Subcutaneous abdominal adipose tissue (tissue), 5 donors: ENCODE measurements around the gene TMCC2.
"Not testable (repeated sequence)": the region's sequence is repeated elsewhere in the genome, so short reads cannot be mapped to it uniquely, and the experiment has no call there.

Experiments
- H3K27ac ChIP-seq: one replicate; pipeline ENCODE4 v1.7.0; 2013; ENCODE audit warnings: low read depth, mild to moderate bottlenecking, inconsistent platforms, low read length, moderate library complexity
- H3K27me3 ChIP-seq, 5 donors: one replicate each; pipeline ENCODE4 v1.7.0; 2013; ENCODE audit warnings: low read length in 5 of 5, inconsistent platforms in 1 of 5; ENCODE audit not compliant: control insufficient read depth in 5 of 5, insufficient read depth in 4 of 5
- H3K36me3 ChIP-seq, 5 donors: one replicate each; pipeline ENCODE4 v1.7.0; 2013; ENCODE audit warnings: low read length in 5 of 5; ENCODE audit not compliant: control insufficient read depth in 5 of 5, insufficient read depth in 5 of 5
- H3K4me1 ChIP-seq, 5 donors: one replicate each; pipeline ENCODE4 v1.7.0; 2013; ENCODE audit warnings: low read length in 5 of 5, mild to moderate bottlenecking in 3 of 5, moderate library complexity in 1 of 5; ENCODE audit not compliant: control insufficient read depth in 5 of 5, insufficient read depth in 5 of 5
- H3K4me3 ChIP-seq, 5 donors: one replicate each; pipeline ENCODE4 v1.7.0; 2013; ENCODE audit warnings: low read length in 5 of 5, low read depth in 1 of 5
- H3K9ac ChIP-seq, 5 donors: one replicate each; pipeline ENCODE4 v1.7.0; 2013; ENCODE audit warnings: low read length in 5 of 5, mild to moderate bottlenecking in 4 of 5, moderate library complexity in 3 of 5
- H3K9me3 ChIP-seq, 5 donors: one replicate each; pipeline ENCODE4 v1.7.0; 2013; ENCODE audit warnings: low read length in 5 of 5; ENCODE audit not compliant: control insufficient read depth in 5 of 5
- donor health status: healthy.
- donor health status: healthy.
- donor health status: healthy.
- donor health status: healthy.
- donor health status: healthy.

Gene TMCC2, protein sequence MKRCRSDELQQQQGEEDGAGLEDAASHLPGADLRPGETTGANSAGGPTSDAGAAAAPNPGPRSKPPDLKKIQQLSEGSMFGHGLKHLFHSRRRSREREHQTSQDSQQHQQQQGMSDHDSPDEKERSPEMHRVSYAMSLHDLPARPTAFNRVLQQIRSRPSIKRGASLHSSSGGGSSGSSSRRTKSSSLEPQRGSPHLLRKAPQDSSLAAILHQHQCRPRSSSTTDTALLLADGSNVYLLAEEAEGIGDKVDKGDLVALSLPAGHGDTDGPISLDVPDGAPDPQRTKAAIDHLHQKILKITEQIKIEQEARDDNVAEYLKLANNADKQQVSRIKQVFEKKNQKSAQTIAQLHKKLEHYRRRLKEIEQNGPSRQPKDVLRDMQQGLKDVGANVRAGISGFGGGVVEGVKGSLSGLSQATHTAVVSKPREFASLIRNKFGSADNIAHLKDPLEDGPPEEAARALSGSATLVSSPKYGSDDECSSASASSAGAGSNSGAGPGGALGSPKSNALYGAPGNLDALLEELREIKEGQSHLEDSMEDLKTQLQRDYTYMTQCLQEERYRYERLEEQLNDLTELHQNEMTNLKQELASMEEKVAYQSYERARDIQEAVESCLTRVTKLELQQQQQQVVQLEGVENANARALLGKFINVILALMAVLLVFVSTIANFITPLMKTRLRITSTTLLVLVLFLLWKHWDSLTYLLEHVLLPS

DNA sequence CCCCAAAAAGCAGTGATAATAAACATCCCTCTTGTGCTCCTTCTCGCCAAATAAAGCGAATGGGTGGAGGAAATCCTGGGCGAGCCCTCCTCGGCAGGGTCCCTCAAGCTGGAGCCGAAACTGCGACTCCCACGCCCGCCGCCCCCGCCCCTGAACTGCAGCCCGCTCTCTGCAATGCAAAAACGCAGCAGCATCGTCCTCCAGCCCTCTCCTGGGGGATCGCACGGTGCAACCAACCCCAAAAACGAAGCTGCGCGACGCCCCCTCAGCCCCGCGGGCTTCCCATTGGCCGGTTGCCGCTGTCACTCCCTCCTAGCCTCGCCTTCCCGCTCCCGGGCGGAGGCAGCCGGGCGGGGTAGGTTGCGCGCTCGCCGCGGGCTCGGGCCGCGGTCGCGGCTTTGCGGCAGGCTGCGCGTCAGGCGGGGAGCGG lies at the start of gene TMCC2:
TMCC2 (plus strand) TSS at position 363 of the 430 bp plus-strand sequence. CDS start 619 bp downstream, outside the sequence.
- Histone ChIP-seq H3K9ac (peak within 1 kb of the TSS in 3 of 5 donors; percentile 53 to 63 (median 63)), H3K36me3 (no peaks in the 10 kb centered on the region), H3K27me3 (peaks cover 0 to 6% (median 4%) of the 10 kb centered on the region in 5 donors), H3K4me1 (peaks cover 2 to 35% (median 26%) of the 10 kb centered on the region in 5 donors), H3K4me3 (peak within 1 kb of the TSS; percentile 75 to 79 (median 77)), H3K27ac (no peak within 1 kb of the TSS), H3K9me3 (no peaks in the 10 kb centered on the region)

DNA sequence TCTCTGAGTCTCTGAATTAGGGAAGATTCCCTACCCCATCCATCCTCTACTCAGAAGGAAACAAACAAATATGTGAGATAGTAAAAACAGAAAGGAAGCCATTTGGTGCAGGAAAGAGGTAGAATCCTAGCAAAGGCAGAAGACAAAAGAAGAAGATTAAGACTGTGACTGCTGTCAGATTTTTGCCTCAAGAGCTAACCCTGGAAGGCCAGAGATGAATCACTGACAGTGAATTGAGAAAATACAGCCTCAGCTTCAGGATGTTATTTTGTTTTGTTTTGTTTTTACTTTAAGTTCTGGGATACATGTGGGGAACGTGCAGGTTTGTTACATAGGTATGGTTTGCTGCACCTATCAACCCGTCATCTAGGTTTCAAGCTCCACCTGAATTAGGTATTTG lies 47.9 kb upstream of the TMCC2 start:
- no peak overlapping the region for H3K27ac ChIP-seq
- no peak overlapping the region for H3K9ac ChIP-seq
- H3K4me3 ChIP-seq: no peak overlapping the region
- no peaks in the 10 kb centered on the region for H3K27me3 ChIP-seq
- H3K36me3 ChIP-seq: peaks cover 0 to 10% (median 3%) of the 10 kb centered on the region in 5 donors
- H3K4me1 ChIP-seq: peaks cover 4 to 26% (median 24%) of the 10 kb centered on the region in 5 donors
- no peaks in the 10 kb centered on the region for H3K9me3 ChIP-seq

DNA sequence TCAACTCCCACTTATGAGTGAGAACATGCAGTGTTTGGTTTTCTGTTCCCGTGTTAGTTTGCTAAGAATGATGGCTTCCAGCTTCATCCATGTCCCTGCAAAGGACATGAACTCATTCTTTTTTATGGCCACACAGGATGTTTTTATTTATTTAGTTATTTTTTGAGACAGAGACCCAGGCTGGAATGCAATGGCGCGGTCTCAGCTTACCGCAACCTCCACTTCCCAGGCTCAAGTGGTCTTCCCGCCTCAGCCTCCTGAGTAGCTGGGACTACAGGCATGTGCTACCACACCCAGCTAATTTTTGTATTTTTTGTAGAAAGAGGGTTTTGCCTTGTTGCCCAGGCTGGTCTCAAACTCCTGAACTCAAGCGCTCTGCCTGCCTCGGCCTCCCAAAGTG lies 47.4 kb upstream of the TMCC2 start:
- not testable (repeated sequence) for H3K27ac ChIP-seq, H3K36me3 ChIP-seq

DNA sequence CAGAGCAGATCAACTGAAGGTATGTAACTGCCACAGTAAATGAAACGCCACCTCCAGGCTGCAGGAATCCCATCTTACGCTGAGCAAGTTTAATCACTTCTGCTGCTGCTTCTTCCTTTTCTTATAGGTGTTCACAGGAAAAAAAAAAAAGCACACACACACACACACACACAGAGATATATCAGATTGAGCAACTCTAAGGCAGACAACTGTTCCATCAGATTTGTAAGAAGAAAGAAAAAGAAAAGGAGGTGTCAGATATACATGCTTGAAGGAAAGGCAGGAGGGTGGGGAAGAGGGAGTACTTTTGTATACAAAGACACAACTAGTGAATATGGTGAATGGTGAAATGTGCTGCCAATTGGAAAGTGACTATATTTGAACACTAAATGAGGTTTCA lies 44.8 kb upstream of the TMCC2 start:
- Histone ChIP-seq H3K9me3 (no peaks in the 10 kb centered on the region), H3K4me1 (peaks cover 4 to 16% (median 14%) of the 10 kb centered on the region in 5 donors), H3K9ac (peak overlapping the region in 1 of 5 donors; percentile 2), H3K27me3 (no peaks in the 10 kb centered on the region), H3K36me3 (peaks cover 7 to 20% (median 9%) of the 10 kb centered on the region in 5 donors), H3K4me3 (no peak overlapping the region), H3K27ac (peak overlapping the region; percentile 26)

More for the DNA sequence above, 47.4 kb upstream of the TMCC2 start:
- H3K4me1 ChIP-seq: peaks cover 4 to 21% (median 20%) of the 10 kb centered on the region in 5 donors
- H3K9ac ChIP-seq, H3K4me3 ChIP-seq, H3K9me3 ChIP-seq, H3K27me3 ChIP-seq: not testable (repeated sequence)

DNA sequence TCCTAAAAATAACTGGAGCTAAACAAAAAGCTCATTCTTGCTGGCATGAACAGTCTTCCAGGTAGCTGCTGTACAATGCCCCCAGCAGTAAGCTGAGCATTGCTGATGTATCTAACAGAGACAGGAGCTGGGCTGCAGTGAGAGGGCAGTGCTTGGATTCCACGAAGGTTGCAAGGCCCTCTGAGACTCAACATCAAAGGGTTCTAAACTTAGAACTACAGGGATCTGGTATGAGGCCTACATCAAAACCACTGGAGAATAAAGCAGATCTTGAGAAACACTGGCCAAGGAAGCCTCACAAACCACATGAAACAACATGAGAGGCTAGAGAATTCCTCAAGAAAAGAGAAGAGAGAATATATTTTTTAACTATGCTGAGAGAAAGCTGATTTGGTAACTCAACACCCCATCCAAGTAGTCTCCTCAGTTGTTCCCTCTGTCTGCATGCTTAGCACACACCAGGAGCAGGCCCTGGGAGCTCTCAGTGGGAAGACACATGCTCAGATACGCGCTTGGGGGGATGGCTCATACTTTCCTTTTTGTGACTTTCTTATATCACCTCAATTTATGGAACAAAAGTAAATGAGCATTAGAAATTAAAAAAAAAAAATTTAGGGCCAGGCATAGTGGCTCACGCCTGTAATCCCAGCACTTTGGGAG lies 43.9 kb upstream of the TMCC2 start:
- no peaks in the 10 kb centered on the region for H3K27me3 ChIP-seq
- no peaks in the 10 kb centered on the region for H3K9me3 ChIP-seq
- peak overlapping the region in 4 of 5 donors; percentile 4 to 39 (median 18) for H3K9ac ChIP-seq
- no peak overlapping the region for H3K4me3 ChIP-seq
- peaks cover 4 to 16% (median 14%) of the 10 kb centered on the region in 5 donors for H3K4me1 ChIP-seq
- H3K36me3 ChIP-seq: peaks cover 4 to 20% (median 9%) of the 10 kb centered on the region in 5 donors
- H3K27ac ChIP-seq: peak overlapping the region; percentile 26

DNA sequence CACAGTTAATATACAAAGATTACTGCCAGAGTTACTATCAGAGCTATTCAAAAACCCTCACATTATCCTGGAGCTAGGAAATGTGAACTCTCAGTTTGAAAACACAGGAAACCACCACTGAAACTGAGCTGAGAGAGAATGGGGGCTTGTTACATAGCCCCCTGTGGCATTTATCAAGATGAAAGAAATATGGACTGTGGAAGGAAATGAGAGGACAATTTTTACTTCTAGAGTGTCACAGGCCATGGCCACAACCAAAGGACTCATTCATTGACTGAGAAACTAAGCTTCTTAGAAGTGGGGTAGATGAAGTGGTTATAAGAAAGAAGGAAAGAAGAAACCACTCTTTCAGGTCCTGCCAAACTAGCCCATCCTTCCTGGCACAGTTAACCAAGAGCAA lies 41.6 kb upstream of the TMCC2 start:
- H3K9ac ChIP-seq: no peak overlapping the region
- no peak overlapping the region for H3K27ac ChIP-seq
- H3K36me3 ChIP-seq: peaks cover 4 to 17% (median 9%) of the 10 kb centered on the region in 5 donors
- H3K4me1 ChIP-seq: peaks cover 4 to 19% (median 15%) of the 10 kb centered on the region in 5 donors
- H3K27me3 ChIP-seq: no peaks in the 10 kb centered on the region
- H3K4me3 ChIP-seq: no peak overlapping the region
- H3K9me3 ChIP-seq: no peaks in the 10 kb centered on the region

DNA sequence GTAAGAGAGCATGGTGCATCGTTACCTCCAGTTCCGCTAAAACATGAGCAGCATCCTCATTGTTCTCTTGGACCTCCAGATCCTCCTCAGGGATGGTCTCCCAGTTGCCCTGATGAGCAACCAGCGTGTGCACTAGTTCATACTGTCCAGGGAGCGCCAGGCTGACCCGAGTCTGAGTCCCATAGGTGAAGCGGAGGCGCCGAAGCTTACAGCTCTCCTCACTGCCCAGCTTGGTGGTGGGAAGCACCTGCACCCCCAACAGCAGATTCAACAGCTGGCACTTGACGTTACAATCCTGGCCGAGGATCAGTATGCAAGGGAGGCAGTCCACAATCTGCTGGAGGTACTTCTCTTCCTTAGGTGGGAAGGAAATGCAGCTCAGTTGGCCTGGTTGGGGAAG lies 40.3 kb upstream of the TMCC2 start:
- Histone ChIP-seq H3K9ac (no peak overlapping the region), H3K36me3 (peaks cover 4 to 13% (median 9%) of the 10 kb centered on the region in 5 donors), H3K27me3 (no peaks in the 10 kb centered on the region), H3K4me1 (peaks cover 4 to 23% (median 15%) of the 10 kb centered on the region in 5 donors), H3K27ac (no peak overlapping the region), H3K4me3 (no peak overlapping the region), H3K9me3 (no peaks in the 10 kb centered on the region)

DNA sequence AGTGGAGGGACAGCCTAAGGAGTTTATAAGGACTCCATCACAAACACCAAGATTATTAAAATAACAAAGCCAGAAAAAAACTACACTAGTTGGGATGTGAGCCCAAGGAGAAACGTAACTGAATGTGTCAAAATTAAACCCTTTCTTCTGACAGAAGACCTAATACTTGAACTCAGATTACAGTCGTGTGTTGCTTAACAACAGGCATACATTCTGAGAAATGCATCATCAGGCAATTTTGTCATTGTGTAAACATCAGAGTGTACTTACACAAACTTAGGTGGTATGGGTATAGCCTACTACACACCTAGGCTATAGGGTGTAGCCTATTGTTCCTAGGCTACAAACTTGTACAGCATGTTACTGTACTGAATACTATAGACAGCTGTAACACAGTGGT lies 39.6 kb upstream of the TMCC2 start:
- H3K4me1 ChIP-seq: peaks cover 4 to 19% (median 11%) of the 10 kb centered on the region in 5 donors
- H3K27ac ChIP-seq: no peak overlapping the region
- no peaks in the 10 kb centered on the region for H3K27me3 ChIP-seq
- no peak overlapping the region for H3K9ac ChIP-seq
- H3K9me3 ChIP-seq: no peaks in the 10 kb centered on the region
- peaks cover 4 to 10% (median 9%) of the 10 kb centered on the region in 5 donors for H3K36me3 ChIP-seq
- no peak overlapping the region for H3K4me3 ChIP-seq

DNA sequence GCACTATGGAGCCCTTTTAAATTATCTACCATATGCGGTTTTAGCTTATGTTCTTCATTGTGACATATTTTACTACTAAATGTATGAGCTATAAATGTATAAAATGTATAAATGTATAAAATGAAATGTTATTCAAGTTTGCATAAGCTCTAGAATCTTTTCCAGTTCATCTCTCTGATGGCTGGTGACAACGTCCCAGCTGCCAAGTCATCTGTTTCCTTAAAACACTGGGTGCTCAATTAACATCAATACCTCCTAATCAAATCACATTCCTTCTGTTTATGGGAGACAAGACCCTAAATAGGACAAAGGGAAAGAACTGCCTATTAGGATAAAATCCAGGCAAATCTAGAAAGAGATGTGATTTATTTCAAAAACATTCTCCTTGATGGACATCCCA lies 39.1 kb upstream of the TMCC2 start:
- no peak overlapping the region for H3K9ac ChIP-seq
- peaks cover 4 to 10% (median 7%) of the 10 kb centered on the region in 5 donors for H3K36me3 ChIP-seq
- peaks cover 2 to 14% (median 6%) of the 10 kb centered on the region in 5 donors for H3K4me1 ChIP-seq
- no peaks in the 10 kb centered on the region for H3K9me3 ChIP-seq
- H3K4me3 ChIP-seq: no peak overlapping the region
- H3K27ac ChIP-seq: no peak overlapping the region
- no peaks in the 10 kb centered on the region for H3K27me3 ChIP-seq
